DOHH2 (cell line): ENCODE results near the gene AMPD3.

Source experiments
- H3F3A ChIP-seq: fragments of 200-600 bp; sonication (generic), shearing (Covaris generic); 2 replicates; pipeline ENCODE4 v1.6.0; 2016; ENCODE audit warnings: antibody characterized with exemption, mild to moderate bottlenecking; ENCODE audit not compliant: control insufficient read depth, insufficient read depth
- H3K27ac ChIP-seq: fragments of 200-600 bp; sonication (generic); 2 replicates; pipeline ENCODE4 v1.5.1; 2014; ENCODE audit warnings: low read depth, mild to moderate bottlenecking, low read length, moderate library complexity
- H3K27me3 ChIP-seq: fragments of 200-600 bp; sonication (generic); 2 replicates; pipeline ENCODE4 v1.6.1; 2014; ENCODE audit warnings: mild to moderate bottlenecking, low read length, mixed read lengths; ENCODE audit not compliant: control insufficient read depth
- H3K36me3 ChIP-seq: fragments of 200-600 bp; sonication (generic); 2 replicates; pipeline ENCODE4 v1.6.1; 2014; ENCODE audit warnings: mild to moderate bottlenecking, low read length, moderate library complexity, mixed read lengths; ENCODE audit not compliant: control insufficient read depth
- H3K4me1 ChIP-seq: fragments of 200-600 bp; sonication (generic); 2 replicates; pipeline ENCODE4 v1.6.1; 2014; ENCODE audit warnings: mild to moderate bottlenecking, low read length, mixed read lengths; ENCODE audit not compliant: control insufficient read depth
- H3K4me2 ChIP-seq: fragments of 200-600 bp; sonication (generic); 2 replicates; pipeline ENCODE4 v1.6.0; 2014; ENCODE audit warnings: mild to moderate bottlenecking, low read length, moderate library complexity
- H3K4me3 ChIP-seq: fragments of 200-600 bp; sonication (generic); 2 replicates; pipeline ENCODE4 v1.5.1; 2014; ENCODE audit warnings: mild to moderate bottlenecking, low read length, mixed read lengths
- H3K79me2 ChIP-seq: fragments of 200-600 bp; sonication (generic); 2 replicates; pipeline ENCODE4 v1.6.1; 2014; ENCODE audit warnings: mild to moderate bottlenecking, low read length, mixed read lengths; ENCODE audit not compliant: control insufficient read depth
- H3K9me2 ChIP-seq: fragments of 200-600 bp; sonication (generic); replicated peaks from 2 replicates; pipeline ENCODE4 v1.6.1; 2014; ENCODE audit warnings: mild to moderate bottlenecking, low read length, mixed read lengths; ENCODE audit not compliant: control insufficient read depth
- H3K9me3 ChIP-seq: fragments of 200-600 bp; sonication (generic); 2 replicates; pipeline ENCODE4 v1.6.1; 2014; ENCODE audit warnings: antibody characterized with exemption, low read length, mixed read lengths; ENCODE audit not compliant: control insufficient read depth, insufficient read depth
- H4K20me1 ChIP-seq: fragments of 200-600 bp; sonication (generic); 2 replicates; pipeline ENCODE4 v1.6.0; 2014; ENCODE audit warnings: low read depth, mild to moderate bottlenecking, antibody characterized with exemption, low read length, moderate library complexity; ENCODE audit not compliant: control insufficient read depth, insufficient read depth
- EZH2phosphoT487 ChIP-seq: fragments of 200-600 bp; sonication (generic); IDR thresholded peaks from 2 replicates; pipeline ENCODE4 v1.6.1; 2017; ENCODE audit warnings: borderline replicate concordance, mild to moderate bottlenecking, antibody characterized with exemption, low read length, moderate library complexity, mixed read lengths
- TF ChIP-seq, protein P1 (sequence below): fragments of 200-600 bp; sonication (generic); IDR thresholded peaks from one replicate; pipeline ENCODE4 v1.5.1; 2014; ENCODE audit warnings: antibody characterized with exemption, mild to moderate bottlenecking, low read depth, low read length; ENCODE audit not compliant: poor library complexity, severe bottlenecking

The AMPD3 gene

DNA sequence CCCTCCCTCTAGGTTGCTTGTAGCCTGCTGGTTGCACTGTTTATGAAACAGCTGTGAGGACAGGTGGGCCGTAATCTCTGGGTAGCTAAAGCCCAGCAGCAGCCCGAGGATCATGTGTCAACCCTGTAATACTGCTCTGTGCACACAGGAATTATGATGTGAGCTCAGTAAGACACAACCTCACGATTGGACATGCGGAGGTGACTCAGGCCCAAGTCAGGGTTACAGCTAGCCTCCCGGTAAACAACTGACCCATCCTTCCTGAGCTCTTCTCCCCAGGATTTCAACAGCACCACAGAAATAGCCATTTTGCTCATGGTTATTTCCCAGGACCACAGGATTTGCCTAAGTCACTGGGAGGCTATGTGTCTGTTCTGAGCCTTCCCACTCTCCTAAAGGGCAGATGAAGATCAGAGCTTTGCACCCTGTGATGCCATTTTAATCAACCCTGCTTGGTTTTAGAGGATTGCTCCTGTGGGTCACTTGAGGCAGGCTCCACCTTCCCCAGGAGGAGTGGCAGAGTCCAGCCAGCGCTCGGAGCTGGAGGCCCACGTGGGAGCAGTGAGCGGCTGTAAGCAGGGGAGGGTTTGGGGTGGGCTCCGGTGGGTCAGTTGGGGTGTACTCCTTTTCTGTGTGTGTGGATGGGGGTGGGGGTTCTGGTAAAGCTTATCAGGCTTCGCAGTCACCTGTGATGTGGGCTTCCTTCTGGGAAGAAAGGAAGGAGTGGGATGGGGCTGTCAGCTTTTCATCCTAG, at the start of gene AMPD3:
Gene AMPD3 (plus strand): TSS at position 387 of the 754 bp plus-strand sequence. CDS start 6,256 bp downstream, outside the sequence.
- peaks cover 12% of the 10 kb centered on the region; the same call in 1 of the 2 replicates for H3K27me3 ChIP-seq
- peaks cover 83% of the 10 kb centered on the region for H3K4me1 ChIP-seq
- peaks cover 23% of the 10 kb centered on the region; the same call in 1 of the 2 replicates for H3F3A ChIP-seq
- H3K4me3 ChIP-seq, result peak within 1 kb of the TSS; percentile 77
- H3K9me2 ChIP-seq, result no peaks in the 10 kb centered on the region
- H3K79me2 ChIP-seq, result peaks cover 24% of the 10 kb centered on the region
- TF ChIP-seq, protein P1, sequence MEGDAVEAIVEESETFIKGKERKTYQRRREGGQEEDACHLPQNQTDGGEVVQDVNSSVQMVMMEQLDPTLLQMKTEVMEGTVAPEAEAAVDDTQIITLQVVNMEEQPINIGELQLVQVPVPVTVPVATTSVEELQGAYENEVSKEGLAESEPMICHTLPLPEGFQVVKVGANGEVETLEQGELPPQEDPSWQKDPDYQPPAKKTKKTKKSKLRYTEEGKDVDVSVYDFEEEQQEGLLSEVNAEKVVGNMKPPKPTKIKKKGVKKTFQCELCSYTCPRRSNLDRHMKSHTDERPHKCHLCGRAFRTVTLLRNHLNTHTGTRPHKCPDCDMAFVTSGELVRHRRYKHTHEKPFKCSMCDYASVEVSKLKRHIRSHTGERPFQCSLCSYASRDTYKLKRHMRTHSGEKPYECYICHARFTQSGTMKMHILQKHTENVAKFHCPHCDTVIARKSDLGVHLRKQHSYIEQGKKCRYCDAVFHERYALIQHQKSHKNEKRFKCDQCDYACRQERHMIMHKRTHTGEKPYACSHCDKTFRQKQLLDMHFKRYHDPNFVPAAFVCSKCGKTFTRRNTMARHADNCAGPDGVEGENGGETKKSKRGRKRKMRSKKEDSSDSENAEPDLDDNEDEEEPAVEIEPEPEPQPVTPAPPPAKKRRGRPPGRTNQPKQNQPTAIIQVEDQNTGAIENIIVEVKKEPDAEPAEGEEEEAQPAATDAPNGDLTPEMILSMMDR, result no peak
- TF ChIP-seq EZH2phosphoT487, result no peak
- peak within 1 kb of the TSS; percentile 90 for H3K27ac ChIP-seq
- H3K4me2 ChIP-seq, result peak within 1 kb of the TSS; percentile 90
- H4K20me1 ChIP-seq, result no peaks in the 10 kb centered on the region
- H3K9me3 ChIP-seq, result no peaks in the 10 kb centered on the region
- H3K36me3 ChIP-seq, result peaks cover 4% of the 10 kb centered on the region

DNA sequence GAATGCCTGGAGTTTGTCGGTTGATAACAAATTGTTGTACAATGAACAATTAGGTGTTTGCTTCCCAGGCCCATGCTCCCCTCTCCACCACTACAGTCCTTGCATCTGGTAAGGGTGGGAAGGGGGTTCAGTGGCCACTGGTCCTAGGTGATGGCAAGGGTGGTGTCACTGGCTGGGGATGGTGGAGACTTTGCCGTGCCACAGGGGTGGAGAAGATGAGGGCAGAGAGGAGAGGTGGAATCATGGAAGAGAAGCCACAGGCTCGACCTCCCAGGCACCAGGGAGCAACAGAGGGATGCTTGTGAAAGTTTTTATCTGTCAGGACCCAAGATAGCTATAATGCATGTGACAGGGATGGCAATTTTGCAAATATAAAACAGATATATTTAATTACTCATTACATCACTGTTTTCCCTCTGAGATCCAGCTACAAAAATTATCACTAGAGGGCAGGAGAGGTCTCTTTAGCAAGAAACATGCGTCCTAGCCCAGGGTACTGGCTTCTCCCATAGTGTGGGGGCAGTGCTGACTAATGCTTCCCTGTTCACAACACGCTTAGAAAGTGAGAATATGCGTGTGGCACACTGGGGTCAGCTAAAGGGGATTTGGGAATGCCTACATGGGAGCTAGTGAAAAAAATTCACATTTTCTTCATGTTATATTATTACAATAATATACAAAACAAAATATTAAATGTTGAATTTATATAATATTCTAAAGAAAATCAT, 49.0 kb upstream of the AMPD3 start:
- Histone ChIP-seq H3K4me3 (no peak overlapping the region), H3K27me3 (no peaks in the 10 kb centered on the region), H3F3A (no peaks in the 10 kb centered on the region), H3K9me3 (no peaks in the 10 kb centered on the region), H3K36me3 (no peaks in the 10 kb centered on the region), H3K27ac (no peak overlapping the region), H3K79me2 (no peaks in the 10 kb centered on the region), H4K20me1 (no peaks in the 10 kb centered on the region), H3K9me2 (no peaks in the 10 kb centered on the region), H3K4me2 (no peak overlapping the region), H3K4me1 (peaks cover 9% of the 10 kb centered on the region)
- TF ChIP-seq, protein P1, result peak; percentile 73
- no peak for TF ChIP-seq EZH2phosphoT487

DNA sequence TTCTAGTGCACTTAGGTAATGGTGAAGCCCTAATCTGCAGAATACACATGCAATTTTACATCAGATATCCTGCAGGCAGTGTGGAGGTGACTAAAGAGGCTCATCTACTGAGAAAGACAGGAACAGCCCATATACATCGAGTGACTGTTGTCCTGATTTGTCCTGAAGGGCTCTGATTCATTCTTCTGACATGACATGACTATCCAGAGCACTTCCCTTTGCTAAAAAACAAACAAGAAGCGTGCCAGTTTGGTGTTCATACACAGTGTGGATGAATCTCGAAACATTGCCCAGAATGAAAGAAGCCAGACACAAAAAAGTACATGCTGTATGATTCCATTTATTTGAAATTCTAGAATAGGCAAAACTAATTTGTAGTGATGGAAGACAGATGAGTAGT, 48.0 kb upstream of the AMPD3 start:
- Histone ChIP-seq H3K36me3 (no peaks in the 10 kb centered on the region), H3F3A (no peaks in the 10 kb centered on the region), H3K9me3 (no peaks in the 10 kb centered on the region), H3K4me2 (no peak overlapping the region), H3K9me2 (no peaks in the 10 kb centered on the region), H3K4me1 (peaks cover 4% of the 10 kb centered on the region; the same call in 1 of the 2 replicates), H3K27me3 (no peaks in the 10 kb centered on the region), H3K79me2 (no peaks in the 10 kb centered on the region), H4K20me1 (no peaks in the 10 kb centered on the region), H3K4me3 (no peak overlapping the region), H3K27ac (no peak overlapping the region)
- TF ChIP-seq, protein P1, result no peak
- no peak for TF ChIP-seq EZH2phosphoT487
